ENCODE measurements around the gene HDAC4. TPM values are rescaled to one million over a fixed set of nuclear protein-coding genes. Genes with fewer than 3 reads are reported as not detected.

Gene HDAC4
- total RNA-seq, 2 experiments from 2014 or later, result 30.0 to 35.8 TPM

DNA sequence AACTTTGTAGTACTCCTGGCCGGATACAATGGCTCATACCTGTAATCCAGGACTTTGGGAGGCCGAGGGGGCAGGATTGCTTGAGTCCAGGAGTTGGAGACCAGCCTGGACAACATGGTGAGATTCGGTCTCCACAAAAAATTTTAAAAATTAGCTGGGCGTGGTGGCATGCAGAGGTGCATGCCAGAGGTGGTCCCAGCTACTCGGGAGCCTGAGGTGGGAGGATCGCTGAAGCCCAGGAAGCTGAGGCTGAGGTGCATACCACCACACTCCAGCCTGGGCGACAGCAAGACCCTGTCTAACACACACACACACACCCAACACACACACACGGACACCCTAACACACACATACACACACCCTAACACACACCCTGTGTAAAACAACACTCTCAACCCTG, 55.6 kb downstream of the HDAC4 start:
- Mint-ChIP-seq H3K4me3 (no peak overlapping the region), H3K27me3 (no peaks in the 10 kb centered on the region), H3K9me3 (no peaks in the 10 kb centered on the region), H3K36me3 (peaks cover 9% of the 10 kb centered on the region), H3K4me1 (ENCODE audit: low read depth) (peaks cover 15% of the 10 kb centered on the region), H3K27ac (no peak overlapping the region)
- intact Hi-C loops (cut with micrococcal nuclease), result no loop called here
- DNase-seq, result no peak
- CTCF ChIA-PET, result interaction anchor here (1.9 kb wide), 1 partner anchor 36 kb away, joined by 4 read pairs; no protein-coding TSS in a partner anchor
- POLR2A ChIA-PET, result no interaction called here

DNA sequence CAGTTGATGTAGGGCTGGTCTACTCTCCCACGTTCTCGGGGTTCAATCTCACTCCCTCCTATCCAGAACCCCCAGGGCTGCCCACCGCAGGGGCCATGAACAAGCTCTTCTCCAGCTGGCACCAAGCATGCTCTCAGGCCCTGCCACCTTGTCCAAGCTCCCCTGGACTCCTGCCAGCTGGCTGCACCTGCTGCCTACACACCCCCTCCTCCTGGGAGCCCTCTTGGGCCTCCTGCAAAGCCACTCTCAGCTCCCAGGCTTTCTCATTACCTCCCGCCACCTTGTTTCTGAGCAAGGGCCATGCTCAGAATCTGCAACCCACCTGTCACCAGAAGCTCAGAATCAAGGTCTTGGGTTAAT, 56.0 kb downstream of the HDAC4 start:
- no peak for DNase-seq
- H3K36me3 Mint-ChIP-seq, result peaks cover 9% of the 10 kb centered on the region
- ChIA-PET CTCF (interaction anchor here (1.9 kb wide), 1 partner anchor 36 kb away, joined by 4 read pairs; no protein-coding TSS in a partner anchor), POLR2A (no interaction called here)
- no peak overlapping the region for H3K4me3 Mint-ChIP-seq
- no peaks in the 10 kb centered on the region for H3K9me3 Mint-ChIP-seq
- no peaks in the 10 kb centered on the region for H3K27me3 Mint-ChIP-seq
- H3K27ac Mint-ChIP-seq, result no peak overlapping the region
- H3K4me1 Mint-ChIP-seq (ENCODE audit: low read depth), result peaks cover 19% of the 10 kb centered on the region
- intact Hi-C loops (cut with micrococcal nuclease), result no loop called here

DNA sequence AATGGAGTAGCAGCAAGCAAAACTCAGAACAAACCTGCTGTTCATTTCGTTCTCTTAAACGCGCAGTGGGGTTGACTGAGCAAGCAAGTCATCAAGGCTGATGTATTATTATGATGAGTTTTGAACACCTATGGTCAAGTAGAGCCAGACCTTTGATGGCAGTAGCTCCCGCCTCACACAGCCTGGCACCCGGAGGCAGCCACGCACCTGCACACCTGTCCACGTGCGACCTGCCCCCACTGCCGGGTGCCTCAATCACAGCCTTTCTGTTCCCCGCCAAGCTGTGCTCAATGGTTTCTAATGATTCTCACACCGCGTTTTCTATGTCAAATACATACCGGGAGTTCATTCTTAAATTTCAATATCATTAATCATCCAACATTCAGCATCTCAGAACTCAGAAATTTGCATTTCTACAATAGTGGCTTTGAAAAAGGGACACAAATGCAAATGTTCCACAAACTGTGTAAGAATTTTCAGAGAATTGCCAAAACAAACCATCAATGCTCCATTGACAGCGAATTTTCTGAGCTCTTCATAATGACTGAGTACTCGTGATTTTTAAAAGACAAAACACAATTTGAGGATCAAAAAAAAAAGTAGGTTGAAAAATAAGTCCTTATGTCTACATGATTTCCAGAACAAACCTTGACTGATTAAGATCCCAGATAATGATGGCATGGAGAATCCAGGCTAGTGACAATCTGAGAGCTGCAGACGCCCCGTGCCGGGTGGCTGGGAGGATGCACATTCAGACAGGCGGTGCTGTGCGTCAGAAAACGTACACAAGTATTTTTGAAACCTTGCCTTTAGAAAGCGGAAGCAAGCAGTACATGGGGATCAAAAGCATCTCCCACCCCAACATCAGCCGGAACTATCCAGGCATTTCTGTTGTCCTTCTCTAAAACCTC, 56.6 kb downstream of the HDAC4 start:
- Mint-ChIP-seq H3K27ac (no peak overlapping the region), H3K4me1 (ENCODE audit: low read depth) (peaks cover 26% of the 10 kb centered on the region), H3K36me3 (peaks cover 5% of the 10 kb centered on the region), H3K9me3 (no peaks in the 10 kb centered on the region), H3K4me3 (no peak overlapping the region), H3K27me3 (no peaks in the 10 kb centered on the region)
- DNase-seq, result no peak
- intact Hi-C loops (cut with micrococcal nuclease), result no loop called here
- CTCF ChIA-PET, result interaction anchor here (1.9 kb wide), 1 partner anchor 37 kb away, joined by 4 read pairs; no protein-coding TSS in a partner anchor
- POLR2A ChIA-PET, result no interaction called here

DNA sequence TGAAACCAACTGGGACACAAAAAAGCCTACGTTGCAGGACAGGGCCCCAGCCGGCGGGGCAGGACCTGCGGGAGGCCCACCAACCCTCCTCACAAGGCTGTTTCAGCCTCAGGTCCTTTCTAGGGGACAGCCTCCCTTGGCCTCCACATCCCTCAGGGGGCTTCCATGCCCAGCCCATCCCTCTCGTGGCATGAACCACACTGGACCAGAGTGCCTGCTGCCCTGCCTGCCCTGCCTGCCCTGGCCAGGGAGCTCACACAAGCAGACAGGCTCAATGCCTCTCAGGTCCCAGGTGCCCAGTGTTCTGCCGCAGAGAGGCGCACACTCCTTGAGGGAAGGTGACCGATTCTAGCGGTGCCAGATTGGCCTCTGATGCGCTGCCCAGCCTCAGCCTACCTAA, 57.4 kb downstream of the HDAC4 start:
- DNase-seq, result no peak
- intact Hi-C loops (cut with micrococcal nuclease), result no loop called here
- peaks cover 5% of the 10 kb centered on the region for H3K36me3 Mint-ChIP-seq
- peaks cover 28% of the 10 kb centered on the region for H3K4me1 Mint-ChIP-seq (ENCODE audit: low read depth)
- H3K9me3 Mint-ChIP-seq, result no peaks in the 10 kb centered on the region
- no peak overlapping the region for H3K4me3 Mint-ChIP-seq
- no peaks in the 10 kb centered on the region for H3K27me3 Mint-ChIP-seq
- H3K27ac Mint-ChIP-seq, result no peak overlapping the region
- CTCF ChIA-PET, result interaction anchor here (1.9 kb wide), 1 partner anchor 37 kb away, joined by 4 read pairs; no protein-coding TSS in a partner anchor
- POLR2A ChIA-PET, result no interaction called here

DNA sequence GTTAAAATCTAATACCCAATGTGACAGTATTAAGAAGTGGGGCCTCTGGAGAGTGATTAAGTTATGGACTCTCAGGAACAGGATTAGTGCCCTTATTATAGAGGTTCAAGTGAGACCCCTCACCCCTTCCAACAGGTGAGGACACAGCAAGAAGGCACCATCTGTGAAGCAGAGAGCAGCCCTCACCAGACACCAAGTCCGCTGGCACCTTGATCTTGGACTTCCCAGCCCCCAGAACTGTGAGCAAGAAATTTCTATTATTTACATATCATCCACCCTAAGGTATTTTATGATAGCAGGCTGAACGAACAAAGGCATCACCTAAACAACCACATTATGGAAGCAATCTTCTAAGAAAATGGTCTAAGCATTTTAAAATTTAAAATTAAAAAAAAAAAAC, 59.0 kb downstream of the HDAC4 start:
- Mint-ChIP-seq H3K27me3 (no peaks in the 10 kb centered on the region), H3K27ac (no peak overlapping the region), H3K36me3 (peaks cover 9% of the 10 kb centered on the region), H3K9me3 (no peaks in the 10 kb centered on the region), H3K4me1 (ENCODE audit: low read depth) (peaks cover 31% of the 10 kb centered on the region), H3K4me3 (no peak overlapping the region)
- DNase-seq, result no peak
- POLR2A ChIA-PET, result no interaction called here
- CTCF ChIA-PET, result no interaction called here
- intact Hi-C loops (cut with micrococcal nuclease), result no loop called here

DNA sequence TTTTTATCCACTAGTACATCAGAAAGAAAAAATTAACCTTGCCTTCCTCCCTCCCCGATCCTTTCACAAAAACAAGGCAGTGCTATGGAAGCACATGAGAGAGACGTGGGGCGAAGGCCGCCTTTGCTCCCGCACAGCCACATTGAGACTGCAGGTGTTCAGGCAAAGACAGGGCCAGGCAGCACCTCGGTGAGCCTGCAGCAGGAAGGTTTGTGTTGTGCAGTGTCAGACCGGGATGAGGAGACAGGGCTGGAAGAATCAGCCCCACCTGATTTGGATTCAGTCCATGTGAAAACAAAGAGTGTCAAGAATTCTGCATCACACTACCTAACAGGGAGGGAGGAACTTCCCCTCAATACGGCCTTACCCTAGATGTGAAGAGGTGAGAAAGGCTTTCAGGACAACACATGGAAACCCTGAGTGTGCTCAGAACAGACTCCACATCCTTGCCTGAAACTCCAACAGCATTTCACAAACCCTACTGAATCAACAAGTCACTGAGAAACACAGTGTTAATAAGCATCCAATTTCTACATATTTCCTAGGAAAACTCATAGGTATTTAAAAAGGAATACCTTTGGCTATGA, 59.6 kb downstream of the HDAC4 start:
- no peaks in the 10 kb centered on the region for H3K27me3 Mint-ChIP-seq
- no peaks in the 10 kb centered on the region for H3K9me3 Mint-ChIP-seq
- intact Hi-C loops (cut with micrococcal nuclease), result no loop called here
- ChIA-PET POLR2A (no interaction called here), CTCF (no interaction called here)
- DNase-seq, result no peak
- H3K36me3 Mint-ChIP-seq, result peaks cover 11% of the 10 kb centered on the region
- no peak overlapping the region for H3K27ac Mint-ChIP-seq
- no peak overlapping the region for H3K4me3 Mint-ChIP-seq
- peaks cover 31% of the 10 kb centered on the region for H3K4me1 Mint-ChIP-seq (ENCODE audit: low read depth)

DNA sequence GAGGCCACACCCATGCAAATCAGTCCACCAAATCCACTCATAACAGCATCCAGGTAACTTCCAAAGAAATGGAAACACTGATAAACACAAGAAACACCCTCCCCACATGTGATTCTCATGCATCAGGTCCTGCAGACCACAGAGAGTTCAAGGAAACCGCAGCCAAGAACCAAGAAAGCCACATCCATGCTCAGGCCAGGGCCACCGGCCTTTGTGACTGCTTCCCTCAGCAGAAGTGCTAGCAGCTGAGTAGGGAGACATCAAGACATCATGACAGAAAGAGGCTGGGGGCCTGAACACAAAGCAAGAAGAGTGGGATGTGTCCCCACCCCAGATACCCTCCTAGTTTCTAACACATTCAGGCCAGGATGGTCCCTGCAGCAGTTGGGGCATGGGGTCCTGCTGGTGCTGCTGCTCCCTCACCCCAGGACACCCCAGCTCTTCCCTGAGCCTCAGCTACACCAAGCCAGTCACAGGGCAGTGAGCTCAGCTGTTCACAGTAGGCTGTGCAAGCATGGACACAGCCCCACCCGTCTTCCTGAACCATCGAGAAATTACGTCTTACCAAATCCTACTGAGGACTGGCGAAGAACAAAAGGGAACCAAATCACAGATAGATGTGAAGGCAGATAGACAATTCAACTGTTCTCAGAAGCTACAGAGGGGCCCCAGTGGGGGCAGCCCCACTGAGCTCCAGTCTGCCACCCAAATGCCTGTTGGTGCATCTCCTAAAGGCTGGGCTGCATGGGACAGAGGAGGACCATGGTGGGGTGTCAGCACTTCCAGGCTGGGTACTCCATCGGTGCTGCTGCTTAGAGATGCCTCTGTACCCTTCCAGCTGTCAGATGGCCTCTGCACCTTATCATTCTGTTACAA, 60.9 kb downstream of the HDAC4 start:
- H3K27ac Mint-ChIP-seq, result no peak overlapping the region
- H3K4me1 Mint-ChIP-seq (ENCODE audit: low read depth), result peaks cover 34% of the 10 kb centered on the region
- H3K4me3 Mint-ChIP-seq, result no peak overlapping the region

DNA sequence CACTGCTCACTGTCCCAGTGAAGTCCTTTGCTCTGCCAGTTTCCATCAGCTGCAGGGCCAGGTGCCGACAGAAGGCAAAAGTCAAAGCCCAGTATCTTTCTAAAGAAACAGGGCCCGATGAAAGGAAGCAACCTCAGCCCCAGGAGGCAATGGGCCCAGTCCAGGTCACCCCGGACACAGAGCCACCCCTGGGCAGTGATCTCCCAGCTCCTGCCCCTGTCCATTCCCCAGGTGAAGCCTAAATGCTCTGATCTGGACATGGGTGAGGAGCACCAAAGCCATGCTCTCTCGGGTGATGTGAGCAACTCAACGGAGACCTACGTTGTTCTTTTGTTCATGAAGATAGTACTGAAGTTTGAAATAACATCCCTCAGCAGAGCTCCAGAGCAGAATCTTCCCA, 61.6 kb downstream of the HDAC4 start:
- H3K27me3 Mint-ChIP-seq, result no peaks in the 10 kb centered on the region
- no peak overlapping the region for H3K4me3 Mint-ChIP-seq
- ChIA-PET CTCF (no interaction called here), POLR2A (no interaction called here)
- DNase-seq, result no peak
- H3K27ac Mint-ChIP-seq, result no peak overlapping the region
- peaks cover 34% of the 10 kb centered on the region for H3K4me1 Mint-ChIP-seq (ENCODE audit: low read depth)
- no peaks in the 10 kb centered on the region for H3K9me3 Mint-ChIP-seq
- peaks cover 11% of the 10 kb centered on the region for H3K36me3 Mint-ChIP-seq
- intact Hi-C loops (cut with micrococcal nuclease), result loop anchor here (2.0 kb wide), 1 partner anchor 22 kb away; no protein-coding TSS in a partner anchor

More for the DNA sequence above, 60.9 kb downstream of the HDAC4 start:
- ChIA-PET POLR2A (no interaction called here), CTCF (no interaction called here)
- peak; percentile 67 for DNase-seq
- intact Hi-C loops (cut with micrococcal nuclease), result loop anchor here (2.0 kb wide), 1 partner anchor 21 kb away; no protein-coding TSS in a partner anchor
- Mint-ChIP-seq H3K9me3 (no peaks in the 10 kb centered on the region), H3K27me3 (no peaks in the 10 kb centered on the region), H3K36me3 (peaks cover 11% of the 10 kb centered on the region)

DNA sequence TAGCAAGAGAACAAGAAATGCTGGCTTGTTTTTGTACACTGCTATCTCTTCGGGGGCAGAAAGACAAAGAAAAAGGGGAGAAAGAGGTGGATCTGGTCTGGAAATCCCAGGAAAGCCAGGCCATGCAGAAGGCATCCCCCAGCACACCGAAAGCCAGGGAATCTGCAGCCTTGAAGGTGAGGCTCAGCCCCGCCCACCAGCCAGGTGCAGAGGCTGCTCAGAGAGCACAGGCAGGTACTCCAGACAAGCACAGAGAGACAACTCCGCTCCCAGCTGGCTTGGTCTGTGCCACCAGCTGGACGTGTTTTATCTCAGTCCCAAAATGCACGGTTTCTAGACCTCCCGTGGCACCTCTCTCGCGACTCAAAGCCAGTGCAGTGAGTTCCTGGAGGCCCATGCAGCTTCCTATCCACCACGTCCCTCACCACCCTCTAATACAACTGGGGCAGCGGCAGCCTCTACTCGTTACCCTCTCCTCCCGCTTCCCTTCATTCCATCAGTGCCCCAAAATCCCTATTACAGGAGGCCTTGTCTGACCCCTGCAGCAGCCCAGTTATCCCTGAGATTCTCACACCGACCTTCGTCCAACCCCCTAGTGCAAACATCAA, 62.8 kb downstream of the HDAC4 start:
- ChIA-PET POLR2A (no interaction called here), CTCF (no interaction called here)
- Mint-ChIP-seq H3K4me3 (no peak overlapping the region), H3K36me3 (peaks cover 11% of the 10 kb centered on the region), H3K27me3 (no peaks in the 10 kb centered on the region), H3K4me1 (ENCODE audit: low read depth) (peaks cover 34% of the 10 kb centered on the region), H3K27ac (no peak overlapping the region), H3K9me3 (no peaks in the 10 kb centered on the region)
- intact Hi-C loops (cut with micrococcal nuclease), result loop anchor here (2.0 kb wide), 1 partner anchor 23 kb away; no protein-coding TSS in a partner anchor
- DNase-seq, result no peak

DNA sequence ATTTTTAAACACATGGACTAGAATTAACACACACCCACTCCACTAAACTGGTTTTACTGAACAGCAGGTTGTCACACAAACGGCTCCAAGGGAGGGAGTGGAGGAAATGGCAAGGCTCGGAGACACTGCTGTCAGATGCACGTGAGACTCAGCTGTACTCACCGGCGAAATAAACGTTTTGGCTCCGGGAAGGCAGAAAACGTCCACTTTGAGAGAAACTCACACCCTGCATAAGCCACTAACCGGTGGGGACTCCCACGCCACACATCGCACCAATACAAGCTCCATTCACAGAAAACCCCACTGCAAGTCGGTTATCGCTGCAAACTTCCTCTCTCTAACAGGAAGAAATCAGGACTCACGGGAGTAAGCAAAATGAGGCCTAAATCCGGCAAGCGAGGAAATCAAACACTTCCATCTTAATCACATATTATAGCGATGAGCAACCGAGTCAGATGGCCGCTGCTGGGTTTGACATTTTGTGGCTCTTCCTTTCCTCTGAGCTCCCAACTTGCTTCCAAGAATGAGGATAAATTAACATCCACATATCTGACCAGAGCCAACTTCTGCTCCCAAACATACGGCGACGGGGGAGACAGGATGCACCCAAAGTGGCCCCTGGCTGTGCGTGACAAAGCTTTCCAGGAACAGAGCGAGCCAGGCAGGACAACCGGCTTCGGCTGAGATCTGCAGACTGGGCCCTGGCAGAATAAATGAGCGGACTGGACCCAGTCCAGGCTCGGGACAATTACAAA, 63.5 kb downstream of the HDAC4 start:
- CTCF ChIA-PET, result no interaction called here
- intact Hi-C loops (cut with micrococcal nuclease), result no loop called here
- H3K27ac Mint-ChIP-seq, result no peak overlapping the region
- H3K27me3 Mint-ChIP-seq, result no peaks in the 10 kb centered on the region
- H3K9me3 Mint-ChIP-seq, result no peaks in the 10 kb centered on the region
- peaks cover 36% of the 10 kb centered on the region for H3K4me1 Mint-ChIP-seq (ENCODE audit: low read depth)
- POLR2A ChIA-PET, result no interaction called here
- peaks cover 9% of the 10 kb centered on the region for H3K36me3 Mint-ChIP-seq
- no peak overlapping the region for H3K4me3 Mint-ChIP-seq
- no peak for DNase-seq

DNA sequence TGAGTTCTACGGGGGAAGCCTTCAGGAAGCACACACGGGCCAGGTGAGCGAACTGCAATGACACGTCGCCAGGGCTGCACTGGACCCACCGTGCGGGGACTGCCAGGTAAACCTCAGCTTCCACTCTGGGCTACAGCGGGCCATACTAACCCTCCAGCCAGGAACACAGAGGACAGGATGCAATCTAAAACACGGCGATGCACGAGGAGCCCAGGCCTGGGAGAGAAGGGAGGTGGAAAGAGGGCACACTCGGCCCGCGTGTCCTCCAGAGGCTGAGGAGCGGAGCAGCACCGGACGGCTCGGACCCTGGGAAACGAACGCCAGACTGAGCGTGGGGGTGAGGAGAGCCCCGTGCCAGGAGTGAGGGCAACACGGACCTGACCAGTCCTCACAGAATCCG, 69.3 kb downstream of the HDAC4 start:
- Mint-ChIP-seq H3K27me3 (no peaks in the 10 kb centered on the region), H3K4me1 (ENCODE audit: low read depth) (peaks cover 29% of the 10 kb centered on the region), H3K36me3 (no peaks in the 10 kb centered on the region), H3K4me3 (no peak overlapping the region), H3K9me3 (no peaks in the 10 kb centered on the region), H3K27ac (no peak overlapping the region)
- DNase-seq, result no peak
- POLR2A ChIA-PET, result no interaction called here
- CTCF ChIA-PET, result no interaction called here
- intact Hi-C loops (cut with micrococcal nuclease), result no loop called here

Data from activated CD4-positive, alpha-beta memory T cell treated with anti-CD3 and anti-CD28 coated beads for 36 hours (primary cell).